GM21526 (cell line): Measurements from ENCODE around the gene ZFC3H1.
A peak's percentile ranks its signal among the peaks of the same experiment; 100 is the strongest.

Experiments
- ATAC-seq: cut with Tn5 transposase; IDR thresholded peaks from one replicate; pipeline ENCODE4 v1.9.1; 2021; ENCODE audit warnings: moderate library complexity; ENCODE audit not compliant: unreplicated experiment, low FRiP score

The ZFC3H1 gene

GRCh38 chr12:71638499-71638898, 25.1 kb downstream of the ZFC3H1 start:
- no peak for ATAC-seq

DNA sequence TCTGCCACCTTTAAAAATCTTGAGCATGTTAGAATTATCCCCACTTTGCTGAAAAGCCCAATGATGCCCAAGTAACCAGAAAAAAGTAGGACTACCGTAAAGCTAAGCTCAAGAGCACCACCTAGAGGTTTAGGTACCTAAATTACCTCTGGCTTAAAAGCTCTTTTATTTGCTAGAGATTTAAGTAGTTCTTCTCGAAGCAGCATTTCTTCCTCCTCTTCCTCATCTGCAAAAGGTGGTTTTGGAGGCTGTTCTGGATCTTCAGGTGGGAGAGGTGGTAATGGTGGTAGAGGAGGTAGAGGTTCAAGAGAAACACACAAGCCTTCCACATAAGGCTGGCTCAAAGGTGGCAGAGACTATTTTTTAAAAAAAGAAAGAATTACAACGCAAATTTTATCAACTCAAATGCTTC, 26.9 kb downstream of the ZFC3H1 start:
- peak; percentile 54 for ATAC-seq

DNA sequence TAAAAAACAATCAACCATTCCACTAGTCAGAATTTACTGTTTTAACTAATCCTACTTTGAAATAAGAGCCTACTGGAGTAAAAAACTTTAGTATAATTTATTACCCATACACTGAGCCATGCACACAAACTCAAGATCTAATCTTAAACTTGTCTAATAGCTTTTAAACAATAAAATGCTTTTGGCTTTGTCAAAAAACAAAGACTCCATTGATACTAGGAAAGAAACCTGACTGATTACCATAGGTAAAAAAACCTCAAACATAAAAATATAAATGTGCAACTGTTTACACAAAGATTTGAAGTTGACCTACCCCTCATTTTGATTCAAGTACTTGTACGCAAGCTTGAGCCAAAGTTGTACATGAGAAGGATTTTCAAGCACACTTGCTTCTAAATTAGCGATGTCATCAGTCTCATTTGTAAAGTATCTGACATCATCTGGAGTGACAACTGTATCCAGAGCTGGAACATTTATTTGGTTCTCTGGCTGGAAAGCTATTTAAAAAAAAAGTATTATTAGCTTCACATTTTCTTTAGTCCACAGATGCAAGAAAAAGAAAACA, 36.1 kb downstream of the ZFC3H1 start:
- no peak for ATAC-seq

DNA sequence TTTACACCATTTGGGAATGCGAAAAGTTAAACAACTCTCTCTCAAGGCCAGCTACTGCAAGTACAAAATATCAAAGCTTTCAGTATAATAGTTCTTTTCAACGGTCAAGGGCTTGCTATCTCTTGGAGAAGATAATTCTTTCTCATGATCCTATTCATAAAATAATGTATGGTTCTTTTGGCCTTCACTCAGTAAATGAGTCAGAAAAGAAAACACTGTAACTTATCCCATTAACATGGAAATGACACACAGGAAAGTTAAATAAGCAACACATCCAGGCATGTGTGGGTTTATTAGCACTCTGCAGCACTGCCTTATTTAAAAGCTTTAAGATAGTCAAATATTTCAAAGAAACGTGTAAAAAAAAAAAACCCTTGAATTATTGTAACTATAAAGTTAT, 36.9 kb downstream of the ZFC3H1 start:
- no peak for ATAC-seq

GRCh38 chr12:71626098-71626497, 37.5 kb downstream of the ZFC3H1 start:
- peak; percentile 53 for ATAC-seq

GRCh38 chr12:71625476-71625875, 38.2 kb downstream of the ZFC3H1 start:
- no peak for ATAC-seq

DNA sequence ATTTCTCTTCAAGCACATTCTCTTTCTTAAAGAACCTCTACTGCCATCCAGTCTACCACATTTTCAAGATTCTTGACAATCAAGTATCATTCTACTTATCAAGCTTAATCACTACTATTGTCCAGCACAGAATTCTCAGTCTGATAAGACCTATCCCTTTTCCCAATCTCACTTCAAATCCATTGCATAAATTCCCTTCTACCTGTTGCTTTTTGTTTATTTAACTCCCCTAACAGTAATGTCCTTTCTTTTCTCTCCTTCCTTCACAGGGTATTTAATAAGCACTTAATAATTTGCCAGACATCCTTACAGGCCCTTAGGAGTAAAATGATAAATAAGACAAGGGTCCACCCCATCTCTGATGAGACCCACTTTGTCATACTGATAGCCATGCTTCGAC, 41.7 kb downstream of the ZFC3H1 start:
- no peak for ATAC-seq

- ATAC-seq, result no peak
Observed at GRCh38 chr12:71610031-71610795, 53.4 kb downstream of the ZFC3H1 start.

GRCh38 chr12:71607494-71608330, 55.9 kb downstream of the ZFC3H1 start:
- no peak for ATAC-seq

DNA sequence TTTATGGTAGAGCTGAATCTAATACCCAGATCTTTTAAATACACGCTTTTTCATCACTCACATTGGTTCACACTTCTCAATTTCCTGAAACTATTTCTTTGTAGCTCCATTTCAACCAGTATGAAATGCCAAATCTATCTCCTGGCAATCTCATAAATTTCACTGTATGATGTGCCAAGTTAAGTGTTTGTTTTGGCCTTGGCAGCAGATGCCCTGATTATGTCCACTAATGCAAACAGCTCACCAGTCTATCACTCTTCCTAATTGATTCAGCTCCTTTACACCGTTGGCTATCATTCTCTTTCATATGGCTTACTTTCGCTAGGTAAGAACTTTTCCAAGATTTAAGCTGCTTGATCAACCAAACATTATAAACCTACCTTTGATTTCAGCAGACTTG, 58.6 kb downstream of the ZFC3H1 start:
- no peak for ATAC-seq

DNA sequence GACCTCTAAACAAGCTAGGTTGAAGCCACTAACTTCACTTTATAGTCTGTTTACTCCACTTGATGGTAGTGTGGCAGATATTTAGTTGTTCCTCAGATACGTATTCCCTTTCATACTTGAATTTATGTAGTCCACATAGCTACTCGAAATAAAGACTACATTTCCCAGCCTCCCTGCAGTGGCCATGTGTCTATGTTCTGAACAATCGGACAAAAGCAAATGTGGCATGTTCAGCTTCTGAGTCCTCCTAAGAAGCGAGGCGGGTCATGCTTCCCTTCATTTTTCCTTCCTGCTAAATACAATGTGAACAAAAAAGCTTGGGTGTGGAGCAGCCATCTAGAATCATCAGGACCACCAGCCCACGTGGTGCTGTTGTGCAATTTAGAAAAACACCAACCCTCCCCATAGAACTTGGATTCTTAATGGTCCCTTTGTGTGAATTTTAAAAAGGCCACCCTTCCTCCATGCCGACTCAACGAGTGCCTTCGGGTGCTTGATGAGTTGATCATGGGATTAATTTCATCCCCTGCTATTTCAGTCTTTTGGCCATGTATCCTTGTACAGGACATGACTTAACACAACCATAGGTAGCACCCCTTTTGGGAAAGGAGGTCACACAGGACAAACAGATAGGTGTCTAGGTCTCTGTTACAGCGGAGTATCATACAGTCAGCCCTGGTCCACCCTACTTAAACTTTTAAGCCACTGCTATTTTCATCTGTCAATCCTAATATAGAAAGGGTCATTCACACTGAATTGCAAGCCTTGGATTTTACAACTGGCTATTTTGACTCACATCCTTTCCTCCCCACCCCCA, 60.7 kb downstream of the ZFC3H1 start:
- ATAC-seq, result no peak

- ATAC-seq, result no peak
Observed at GRCh38 chr12:71601546-71601945, 62.1 kb downstream of the ZFC3H1 start.

GRCh38 chr12:71599210-71599609, 64.4 kb downstream of the ZFC3H1 start:
- no peak for ATAC-seq

GRCh38 chr12:71594214-71594948, 69.3 kb downstream of the ZFC3H1 start:
- ATAC-seq, result no peak

DNA sequence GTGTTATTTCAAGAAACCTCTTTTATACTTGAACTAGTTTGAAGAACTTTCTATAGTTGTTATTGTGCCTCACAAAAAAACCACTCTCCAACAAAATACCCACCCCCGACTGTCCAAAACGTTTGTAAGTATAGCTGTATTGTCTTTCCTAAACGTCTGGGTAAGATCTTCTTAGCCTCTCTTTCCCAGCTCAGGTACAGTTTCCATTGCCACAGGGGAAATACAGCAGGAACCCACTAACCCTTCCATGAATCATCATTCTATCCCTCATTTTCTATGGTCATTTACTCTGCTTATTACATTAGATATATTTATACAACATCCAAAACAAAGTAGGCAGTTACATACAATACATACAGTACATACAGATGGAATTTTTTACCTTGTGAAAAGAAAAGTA, 70.8 kb downstream of the ZFC3H1 start:
- no peak for ATAC-seq

DNA sequence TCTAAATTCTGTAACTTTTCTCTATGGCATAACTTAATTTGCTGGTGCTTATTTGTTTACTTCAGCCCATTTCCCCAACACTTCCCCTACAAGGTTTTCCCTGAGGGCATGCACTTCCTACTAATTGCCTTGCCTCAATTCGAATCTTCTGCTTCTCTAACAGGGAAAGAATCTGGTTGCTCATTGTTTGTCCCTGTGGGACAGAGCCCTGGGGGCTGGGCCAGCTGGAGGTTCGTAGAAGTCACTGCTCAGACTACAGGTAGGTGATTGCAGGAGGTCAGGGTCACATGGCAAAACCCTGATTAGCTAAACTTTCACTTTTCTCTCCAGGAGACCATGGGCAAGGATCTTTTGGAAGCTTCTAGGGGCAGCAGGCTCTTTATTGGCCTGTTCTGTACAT, 72.0 kb downstream of the ZFC3H1 start:
- no peak for ATAC-seq

DNA sequence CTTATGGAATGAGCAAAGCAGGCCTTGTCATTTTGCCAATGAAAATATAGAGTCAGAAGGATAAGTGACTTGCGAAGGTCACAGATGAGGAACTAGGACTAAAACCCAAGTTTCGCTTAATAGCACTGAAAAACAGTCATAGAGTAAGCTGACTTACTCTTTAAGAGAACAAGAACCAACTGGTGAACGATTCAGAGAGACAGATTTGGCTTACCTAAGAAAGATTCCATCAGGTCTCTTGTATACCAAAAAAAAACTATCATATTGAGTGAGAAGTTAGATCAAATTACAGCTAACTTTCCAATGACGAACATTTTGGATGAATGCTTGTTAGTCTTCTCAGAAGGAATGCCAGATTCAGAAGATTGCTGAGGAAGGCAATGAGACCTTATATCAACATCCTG, 74.2 kb downstream of the ZFC3H1 start:
- no peak for ATAC-seq

DNA sequence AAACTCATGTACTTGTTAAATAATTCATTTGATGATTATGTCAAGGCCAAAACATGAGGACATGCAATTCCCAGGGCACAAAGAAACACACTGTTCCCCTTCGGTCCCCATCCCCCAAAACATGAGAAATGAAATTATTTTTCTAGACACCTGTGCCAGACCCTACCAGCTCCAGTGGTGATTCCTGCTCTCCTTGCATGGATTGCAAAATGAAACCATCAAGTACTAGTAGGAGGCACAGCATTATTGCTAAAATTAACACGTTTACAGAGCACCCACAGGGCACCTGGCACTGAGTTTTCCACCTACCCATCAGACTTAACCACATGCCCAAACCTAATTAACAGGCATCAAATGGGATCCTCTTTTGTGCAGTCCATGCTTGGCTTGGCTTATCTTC, 76.6 kb downstream of the ZFC3H1 start:
- no peak for ATAC-seq

DNA sequence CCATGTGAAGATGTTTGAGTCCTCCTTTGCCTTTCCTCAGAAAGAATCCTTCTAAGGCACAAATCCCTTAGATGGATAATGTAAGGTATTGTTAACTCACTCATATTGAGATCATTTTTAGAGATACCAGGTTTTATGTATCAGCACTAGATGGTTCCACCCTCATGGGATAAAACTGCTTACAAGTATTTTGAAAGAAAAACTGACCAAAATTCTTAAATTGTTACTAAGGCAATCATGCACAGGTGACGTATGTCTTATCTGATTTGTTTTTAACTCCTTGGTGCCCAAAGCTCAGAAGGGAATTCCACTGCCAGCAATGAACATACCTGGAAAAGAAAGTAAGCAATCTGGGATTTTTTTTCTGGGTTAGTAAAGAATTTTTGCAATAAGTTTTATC, 78.4 kb downstream of the ZFC3H1 start:
- ATAC-seq, result no peak

DNA sequence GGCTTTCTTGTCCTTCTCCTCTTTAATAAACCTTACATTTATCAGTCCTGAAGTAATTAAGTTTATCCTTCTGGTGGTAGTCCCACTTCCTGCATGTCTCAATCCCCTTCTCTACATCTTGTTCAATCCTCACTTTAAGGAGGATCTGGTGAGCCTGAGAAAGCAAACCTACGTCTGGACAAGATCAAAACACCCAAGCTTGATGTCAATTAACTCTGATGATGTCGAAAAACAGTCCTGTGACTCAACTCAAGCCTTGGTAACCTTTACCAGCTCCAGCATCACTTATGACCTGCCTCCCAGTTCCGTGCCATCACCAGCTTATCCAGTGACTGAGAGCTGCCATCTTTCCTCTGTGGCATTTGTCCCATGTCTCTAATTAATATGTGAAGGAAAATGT, 79.3 kb downstream of the ZFC3H1 start:
- ATAC-seq, result no peak
